Activated CD8-positive, alpha-beta T cell treated with anti-CD3 and anti-CD28 coated beads for 36 hours (primary cell): ENCODE results near the gene IQUB. TPM values are rescaled to one million over a fixed set of nuclear protein-coding genes. Genes with fewer than 3 reads are reported as not detected.
"Not testable (repeated sequence)": the region's sequence is repeated elsewhere in the genome, so short reads cannot be mapped to it uniquely, and the experiment has no call there.

Source experiments
- ATAC-seq: fragments of 200-7000 bp; cut with Tn5 transposase; one replicate; pipeline ENCODE4 v1.10.0; 2021; ENCODE audit warnings: mild to moderate bottlenecking, moderate library complexity
- CTCF ChIA-PET: fragments of 350-600 bp; sonication (Branson Sonifier 250); formaldehyde crosslinking; loops from one replicate; lab custom pipeline; 2021; ENCODE audit warnings: antibody characterized with exemption; lab: Charles Lee
- POLR2A ChIA-PET: fragments of 350-600 bp; sonication (Branson Sonifier 250); formaldehyde crosslinking; loops from one replicate; lab custom pipeline; 2021; ENCODE audit warnings: antibody characterized with exemption; lab: Charles Lee
- DNase-seq: peaks from one replicate; pipeline ENCODE4 v3.0.0-alpha.2; 2020
- H3K27ac Mint-ChIP-seq: one replicate; pipeline ENCODE4 v1.8.0; 2021; ENCODE audit warnings: mild to moderate bottlenecking, mixed read lengths
- H3K27me3 Mint-ChIP-seq: one replicate; pipeline ENCODE4 v1.8.0; 2021; ENCODE audit warnings: mixed read lengths
- H3K36me3 Mint-ChIP-seq: one replicate; pipeline ENCODE4 v1.8.0; 2021; ENCODE audit warnings: low read depth, mixed read lengths
- H3K4me1 Mint-ChIP-seq: one replicate; pipeline ENCODE4 v1.8.0; 2021; ENCODE audit warnings: low read depth, mixed read lengths
- H3K4me3 Mint-ChIP-seq: one replicate; pipeline ENCODE4 v1.8.0; 2021; ENCODE audit warnings: mild to moderate bottlenecking, moderate library complexity, mixed read lengths
- H3K9me3 Mint-ChIP-seq: one replicate; pipeline ENCODE4 v1.8.0; 2021; ENCODE audit warnings: mixed read lengths
- CTCF ChIP-seq: fragments of 200-600 bp; IDR thresholded peaks from one replicate; pipeline ENCODE4 v1.8.0; 2022; ENCODE audit warnings: antibody characterized with exemption, mild to moderate bottlenecking
- intact Hi-C: fragments of 100-400 bp; cut with micrococcal nuclease; formaldehyde crosslinking; loops from one replicate; pipeline ENCODE4 v1.10.0; 2022
- total RNA-seq, 2 experiments: library from RNA; stranded (reverse); gene quantifications; one replicate each; pipeline ENCODE4 v1.2.3, GENCODE V29; 2021

IQUB gene
- total RNA-seq, 2 experiments from 2014 or later, result 0.09 TPM; not detected in 1

GRCh38 chr7:123538189-123538714 is 3.9 kb upstream of the IQUB start:
- H3K27me3 Mint-ChIP-seq, result peaks cover 8% of the 10 kb centered on the region
- ChIA-PET POLR2A (interaction anchor here (0.7 kb wide), 1 partner anchor 173 kb away, joined by 3 read pairs; no protein-coding TSS in a partner anchor), CTCF (interaction anchor here (0.7 to 2.4 kb wide), 2 partner anchors 19 to 44 kb away, joined by 3 to 7 read pairs; partner anchors contain the start of gene NDUFA5)
- no peak overlapping the region for H3K4me3 Mint-ChIP-seq
- peaks cover 26% of the 10 kb centered on the region for H3K4me1 Mint-ChIP-seq
- intact Hi-C loops, result loop anchor here (5.0 kb wide), 1 partner anchor 46 kb away; no protein-coding TSS in a partner anchor
- DNase-seq, result no peak
- no peak for TF ChIP-seq CTCF
- no peak overlapping the region for H3K27ac Mint-ChIP-seq
- ATAC-seq, result no peak
- H3K9me3 Mint-ChIP-seq, result no peaks in the 10 kb centered on the region
- no peaks in the 10 kb centered on the region for H3K36me3 Mint-ChIP-seq

GRCh38 chr7:123537026-123537642 is 2.7 kb upstream of the IQUB start:
- ChIA-PET CTCF (no interaction called here), POLR2A (no interaction called here)
- ATAC-seq (no peak), DNase-seq (no peak)
- intact Hi-C loops, result loop anchor here (5.0 kb wide), 1 partner anchor 45 kb away; no protein-coding TSS in a partner anchor
- peak; percentile 56 for TF ChIP-seq CTCF
- Mint-ChIP-seq H3K27me3 (peaks cover 14% of the 10 kb centered on the region), H3K4me1 (peaks cover 31% of the 10 kb centered on the region), H3K36me3 (no peaks in the 10 kb centered on the region), H3K4me3 (no peak overlapping the region), H3K27ac (no peak overlapping the region), H3K9me3 (no peaks in the 10 kb centered on the region)

GRCh38 chr7:123535517-123535916 is 1.1 kb upstream of the IQUB start:
- H3K27me3 Mint-ChIP-seq, result peaks cover 18% of the 10 kb centered on the region
- TF ChIP-seq CTCF, result no peak
- POLR2A ChIA-PET, result no interaction called here
- intact Hi-C loops, result loop anchor here (5.0 kb wide), 1 partner anchor 43 kb away; no protein-coding TSS in a partner anchor
- no peaks in the 10 kb centered on the region for H3K9me3 Mint-ChIP-seq
- DNase-seq (no peak), ATAC-seq (no peak)
- peak overlapping the region; percentile 86 for H3K4me3 Mint-ChIP-seq
- H3K27ac Mint-ChIP-seq, result no peak overlapping the region
- CTCF ChIA-PET, result interaction anchor here (1.3 to 2.3 kb wide), 3 partner anchors 22 to 41 kb away, joined by 3 to 11 read pairs (median 4); no protein-coding TSS in a partner anchor
- H3K36me3 Mint-ChIP-seq, result no peaks in the 10 kb centered on the region
- peaks cover 31% of the 10 kb centered on the region for H3K4me1 Mint-ChIP-seq

- peaks cover 29% of the 10 kb centered on the region for H3K4me1 Mint-ChIP-seq
- intact Hi-C loops, result no loop called here
- ChIA-PET CTCF (interaction anchor here (0.7 to 2.3 kb wide), 3 partner anchors 27 to 40 kb away, joined by 3 to 11 read pairs (median 3); no protein-coding TSS in a partner anchor), POLR2A (interaction anchor here (0.7 kb wide), 1 partner anchor 131 kb away, joined by 3 read pairs; no protein-coding TSS in a partner anchor)
- peak; percentile 23 for DNase-seq
- no peaks in the 10 kb centered on the region for H3K9me3 Mint-ChIP-seq
- no peak overlapping the region for H3K27ac Mint-ChIP-seq
- no peak for TF ChIP-seq CTCF
- no peak for ATAC-seq
- H3K4me3 Mint-ChIP-seq, result peak overlapping the region; percentile 86
- no peaks in the 10 kb centered on the region for H3K36me3 Mint-ChIP-seq
- H3K27me3 Mint-ChIP-seq, result peaks cover 18% of the 10 kb centered on the region
Observed at GRCh38 chr7:123533929-123534382, 439 bp downstream of the IQUB start.

GRCh38 chr7:123533553-123533917 is 860 bp downstream of the IQUB start:
- no peak for TF ChIP-seq CTCF
- ATAC-seq (no peak), DNase-seq (no peak)
- CTCF ChIA-PET, result interaction anchor here (0.7 kb wide), 1 partner anchor 30 kb away, joined by 3 read pairs; no protein-coding TSS in a partner anchor
- Mint-ChIP-seq H3K27me3 (peaks cover 18% of the 10 kb centered on the region), H3K9me3 (no peaks in the 10 kb centered on the region), H3K27ac (no peak overlapping the region), H3K4me1 (peaks cover 29% of the 10 kb centered on the region), H3K36me3 (no peaks in the 10 kb centered on the region), H3K4me3 (peak overlapping the region; percentile 86)
- POLR2A ChIA-PET, result interaction anchor here (0.7 kb wide), 1 partner anchor 131 kb away, joined by 3 read pairs; no protein-coding TSS in a partner anchor
- intact Hi-C loops, result no loop called here

- ATAC-seq, result peak; percentile 13
- H3K9me3 Mint-ChIP-seq, POLR2A ChIA-PET, CTCF ChIA-PET, H3K27ac Mint-ChIP-seq, intact Hi-C loops, H3K36me3 Mint-ChIP-seq: not testable (repeated sequence)
- H3K27me3 Mint-ChIP-seq, result peaks cover 18% of the 10 kb centered on the region
- peak overlapping the region; percentile 24 for H3K4me3 Mint-ChIP-seq
- H3K4me1 Mint-ChIP-seq, result peaks cover 23% of the 10 kb centered on the region
- DNase-seq, result peak; percentile 34
Observed at GRCh38 chr7:123532788-123533552, 1.4 kb downstream of the IQUB start.
